Measurements from ENCODE around the gene IFI27L2. TPM values are rescaled to one million over a fixed set of nuclear protein-coding genes. Genes with fewer than 3 reads are reported as not detected.

IFI27L2 gene
- total RNA-seq, 1 donor from 2014 or later = 63.9 TPM

- Histone ChIP-seq H3K4me2 (ENCODE audit: low read length) (no peak within 1 kb of the TSS), H3K4me3 (ENCODE audit: insufficient read depth, low read depth, low read length) (no peak within 1 kb of the TSS), H2AFZ (ENCODE audit: low read depth, low read length) (peak within 1 kb of the TSS; percentile 48), H4K20me1 (ENCODE audit: insufficient read depth, low read length) (no peaks in the 10 kb centered on the region), H3K9me3 (ENCODE audit: insufficient read depth, low read depth, low read length) (no peaks in the 10 kb centered on the region), H3K9ac (ENCODE audit: low read length) (no peak within 1 kb of the TSS), H3K79me2 (ENCODE audit: insufficient read depth, low read length) (no peaks in the 10 kb centered on the region), H3K27ac (ENCODE audit: low read depth, low read length) (no peak within 1 kb of the TSS), H3K36me3 (ENCODE audit: insufficient read depth, low read length) (no peaks in the 10 kb centered on the region), H3K4me1 (ENCODE audit: insufficient read depth, low read length) (peaks cover 6% of the 10 kb centered on the region), H3K27me3 (ENCODE audit: insufficient read depth, low read length) (peaks cover 4% of the 10 kb centered on the region)
- Mint-ChIP-seq H3K4me3 (ENCODE audit: unreplicated experiment) (peak within 1 kb of the TSS; percentile 91), H3K27ac (ENCODE audit: unreplicated experiment) (peak within 1 kb of the TSS; percentile 97), H3K27me3 (ENCODE audit: low read depth, unreplicated experiment) (peaks cover 4% of the 10 kb centered on the region), H3K4me1 (ENCODE audit: low read depth, unreplicated experiment) (peaks cover 30% of the 10 kb centered on the region), H3K9me3 (ENCODE audit: unreplicated experiment) (no peaks in the 10 kb centered on the region), H3K36me3 (ENCODE audit: low read depth, unreplicated experiment) (peaks cover 22% of the 10 kb centered on the region)
- no peak for TF ChIP-seq EZH2 (IDR thresholded peaks at IDR 0.05; ENCODE audit: insufficient read depth, low read length)
- no peak for TF ChIP-seq CTCF (IDR thresholded peaks at IDR 0.05; ENCODE audit: insufficient read depth, low read depth, low read length)
- DNase-seq (ENCODE audit: low read depth) (peak; percentile 43), FAIRE-seq (no peak)
Observed at GRCh38 chr14:94110552-94111181, 18.7 kb downstream of the IFI27L2 start, which contains the start of gene IFI27. IFI27 (plus strand) TSS chr14:94110736.

DNA sequence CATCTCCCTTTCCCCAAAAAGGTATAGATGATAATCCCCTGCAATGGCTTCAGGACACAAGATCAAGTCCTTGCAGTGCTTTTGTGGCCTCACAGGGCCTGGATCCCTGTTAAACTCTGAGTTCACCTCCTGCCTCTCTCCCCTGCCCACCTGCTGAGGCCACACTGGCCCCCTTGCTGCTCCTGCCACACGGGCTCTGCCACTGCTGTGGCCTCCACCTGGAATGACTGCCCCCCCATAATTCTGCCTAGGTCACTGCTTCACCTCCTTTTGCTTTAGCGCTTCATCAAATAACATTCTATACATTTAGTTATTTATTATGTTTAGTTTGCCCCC lies 19.5 kb downstream of the IFI27L2 start:
- H3K27ac ChIP-seq (ENCODE audit: low read depth, low read length) = no peak overlapping the region
- H3K27me3 ChIP-seq (ENCODE audit: insufficient read depth, low read length) = no peaks in the 10 kb centered on the region
- DNase-seq (ENCODE audit: low read depth) = no peak

More for the DNA sequence above, 19.5 kb downstream of the IFI27L2 start:
- Histone ChIP-seq H3K79me2 (ENCODE audit: insufficient read depth, low read length) (no peaks in the 10 kb centered on the region), H3K9ac (ENCODE audit: low read length) (no peak overlapping the region), H3K36me3 (ENCODE audit: insufficient read depth, low read length) (no peaks in the 10 kb centered on the region), H4K20me1 (ENCODE audit: insufficient read depth, low read length) (no peaks in the 10 kb centered on the region), H3K9me3 (ENCODE audit: insufficient read depth, low read depth, low read length) (no peaks in the 10 kb centered on the region), H3K4me2 (ENCODE audit: low read length) (no peak overlapping the region), H3K4me3 (ENCODE audit: insufficient read depth, low read depth, low read length) (no peak overlapping the region), H3K4me1 (ENCODE audit: insufficient read depth, low read length) (peaks cover 6% of the 10 kb centered on the region), H2AFZ (ENCODE audit: low read depth, low read length) (no peak overlapping the region)
- TF ChIP-seq CTCF (IDR thresholded peaks at IDR 0.05; ENCODE audit: insufficient read depth, low read depth, low read length) (no peak), EZH2 (IDR thresholded peaks at IDR 0.05; ENCODE audit: insufficient read depth, low read length) (no peak)
- H3K27ac Mint-ChIP-seq (ENCODE audit: unreplicated experiment) = peak overlapping the region; percentile 97
- H3K4me3 Mint-ChIP-seq (ENCODE audit: unreplicated experiment) = no peak overlapping the region
- H3K36me3 Mint-ChIP-seq (ENCODE audit: low read depth, unreplicated experiment) = peaks cover 23% of the 10 kb centered on the region
- H3K27me3 Mint-ChIP-seq (ENCODE audit: low read depth, unreplicated experiment) = no peaks in the 10 kb centered on the region
- no peaks in the 10 kb centered on the region for H3K9me3 Mint-ChIP-seq (ENCODE audit: unreplicated experiment)
- FAIRE-seq = no peak
- peaks cover 27% of the 10 kb centered on the region for H3K4me1 Mint-ChIP-seq (ENCODE audit: low read depth, unreplicated experiment)
